Chondrocyte (in vitro differentiated cells): ENCODE results near the gene TMEM266. TPM values are rescaled to one million over a fixed set of nuclear protein-coding genes. Genes with fewer than 3 reads are reported as not detected.

Source experiments
- DNase-seq: peaks from one replicate; pipeline ENCODE4 v3.0.0; 2021; ENCODE audit warnings: mixed read lengths, low spot score
- H3K27ac Mint-ChIP-seq: one replicate; pipeline ENCODE4 v1.8.0; 2021; ENCODE audit warnings: mild to moderate bottlenecking, moderate library complexity, mixed read lengths; ENCODE audit not compliant: unreplicated experiment
- H3K27me3 Mint-ChIP-seq: 2 replicates; pipeline ENCODE4 v1.8.0; 2021; ENCODE audit warnings: low read depth, mixed read lengths
- H3K36me3 Mint-ChIP-seq: 2 replicates; pipeline ENCODE4 v1.8.0; 2021; ENCODE audit warnings: low read depth, mixed read lengths
- H3K4me1 Mint-ChIP-seq: 2 replicates; pipeline ENCODE4 v1.8.0; 2021; ENCODE audit warnings: low read depth, mild to moderate bottlenecking, mixed read lengths
- H3K4me3 Mint-ChIP-seq: one replicate; pipeline ENCODE4 v1.8.0; 2021; ENCODE audit warnings: mild to moderate bottlenecking, moderate library complexity, mixed read lengths; ENCODE audit not compliant: unreplicated experiment
- H3K9me3 Mint-ChIP-seq: 2 replicates; pipeline ENCODE4 v1.8.0; 2021; ENCODE audit warnings: low read depth, mixed read lengths
- total RNA-seq: library from RNA; stranded (reverse); gene quantifications from 3 replicates; pipeline ENCODE4 v1.2.1, GENCODE V29; 2021
- TF ChIP-seq, protein P1 (sequence below): fragments of 200-600 bp; sonication (generic); IDR thresholded peaks from 2 replicates; pipeline ENCODE4 v1.5.0; 2021; ENCODE audit warnings: antibody characterized with exemption, mild to moderate bottlenecking, moderate library complexity

The TMEM266 gene
- total RNA-seq, 1 donor from 2014 or later: 0.20 TPM

DNA sequence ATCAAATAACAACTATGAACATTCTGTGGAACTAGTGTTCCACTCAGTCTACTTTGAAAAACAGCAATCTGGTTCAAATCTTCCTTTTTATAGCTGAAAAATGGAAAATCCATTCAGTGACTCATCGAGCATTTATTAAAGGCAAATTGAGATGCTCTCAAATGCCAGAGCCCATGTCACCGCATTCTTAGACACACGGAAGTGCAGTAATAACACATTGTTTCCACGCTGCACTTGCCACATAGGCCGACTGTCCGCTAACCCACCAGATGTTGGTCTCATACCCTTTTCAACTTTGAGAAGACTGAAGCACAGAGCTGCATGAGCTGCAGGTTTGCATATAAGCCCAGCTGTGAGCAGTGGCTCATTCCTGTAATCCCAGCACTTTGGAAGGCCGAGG lies 95.9 kb downstream of the TMEM266 start:
- Mint-ChIP-seq H3K4me3 (no peak overlapping the region), H3K36me3 (no peaks in the 10 kb centered on the region), H3K27ac (no peak overlapping the region), H3K4me1 (peaks cover 51% of the 10 kb centered on the region), H3K27me3 (no peaks in the 10 kb centered on the region), H3K9me3 (no peaks in the 10 kb centered on the region)
- TF ChIP-seq, protein P1, sequence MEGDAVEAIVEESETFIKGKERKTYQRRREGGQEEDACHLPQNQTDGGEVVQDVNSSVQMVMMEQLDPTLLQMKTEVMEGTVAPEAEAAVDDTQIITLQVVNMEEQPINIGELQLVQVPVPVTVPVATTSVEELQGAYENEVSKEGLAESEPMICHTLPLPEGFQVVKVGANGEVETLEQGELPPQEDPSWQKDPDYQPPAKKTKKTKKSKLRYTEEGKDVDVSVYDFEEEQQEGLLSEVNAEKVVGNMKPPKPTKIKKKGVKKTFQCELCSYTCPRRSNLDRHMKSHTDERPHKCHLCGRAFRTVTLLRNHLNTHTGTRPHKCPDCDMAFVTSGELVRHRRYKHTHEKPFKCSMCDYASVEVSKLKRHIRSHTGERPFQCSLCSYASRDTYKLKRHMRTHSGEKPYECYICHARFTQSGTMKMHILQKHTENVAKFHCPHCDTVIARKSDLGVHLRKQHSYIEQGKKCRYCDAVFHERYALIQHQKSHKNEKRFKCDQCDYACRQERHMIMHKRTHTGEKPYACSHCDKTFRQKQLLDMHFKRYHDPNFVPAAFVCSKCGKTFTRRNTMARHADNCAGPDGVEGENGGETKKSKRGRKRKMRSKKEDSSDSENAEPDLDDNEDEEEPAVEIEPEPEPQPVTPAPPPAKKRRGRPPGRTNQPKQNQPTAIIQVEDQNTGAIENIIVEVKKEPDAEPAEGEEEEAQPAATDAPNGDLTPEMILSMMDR: no peak
- no peak for DNase-seq

DNA sequence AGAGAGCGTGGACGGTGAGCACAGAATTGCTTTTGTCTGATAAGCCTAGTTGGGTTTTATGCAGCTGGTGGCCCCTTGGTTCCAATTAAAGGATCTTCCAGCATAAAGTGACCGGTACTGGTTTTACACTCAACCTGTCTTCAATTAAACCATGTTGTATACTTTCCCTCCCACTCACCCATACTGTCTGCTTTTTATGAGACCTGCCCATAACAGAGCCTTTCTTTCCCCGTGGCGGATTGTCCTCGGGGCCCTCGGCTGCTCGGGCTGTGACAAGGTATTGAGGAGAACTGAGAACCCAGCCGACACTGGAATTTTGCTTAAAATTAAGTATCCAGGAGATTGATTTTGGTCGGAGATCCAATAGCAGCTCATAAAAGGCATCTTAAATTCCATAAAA lies 98.4 kb downstream of the TMEM266 start:
- DNase-seq: no peak
- H3K27me3 Mint-ChIP-seq: no peaks in the 10 kb centered on the region
- H3K9me3 Mint-ChIP-seq: no peaks in the 10 kb centered on the region
- no peak overlapping the region for H3K4me3 Mint-ChIP-seq
- H3K27ac Mint-ChIP-seq: no peak overlapping the region
- H3K4me1 Mint-ChIP-seq: peaks cover 72% of the 10 kb centered on the region
- H3K36me3 Mint-ChIP-seq: no peaks in the 10 kb centered on the region
- TF ChIP-seq, protein P1: no peak

- no peak for DNase-seq
- H3K36me3 Mint-ChIP-seq: no peaks in the 10 kb centered on the region
- H3K27me3 Mint-ChIP-seq: no peaks in the 10 kb centered on the region
- H3K4me1 Mint-ChIP-seq: peaks cover 76% of the 10 kb centered on the region
- H3K4me3 Mint-ChIP-seq: no peak overlapping the region
- H3K9me3 Mint-ChIP-seq: no peaks in the 10 kb centered on the region
- TF ChIP-seq, protein P1: no peak
- no peak overlapping the region for H3K27ac Mint-ChIP-seq
Observed at GRCh38 chr15:76158815-76159214, 99.0 kb downstream of the TMEM266 start.

- Mint-ChIP-seq H3K9me3 (no peaks in the 10 kb centered on the region), H3K4me1 (peaks cover 79% of the 10 kb centered on the region), H3K27me3 (no peaks in the 10 kb centered on the region), H3K36me3 (no peaks in the 10 kb centered on the region), H3K4me3 (no peak overlapping the region), H3K27ac (no peak overlapping the region)
- no peak for DNase-seq
- TF ChIP-seq, protein P1: no peak
Observed at GRCh38 chr15:76159282-76159681, 99.5 kb downstream of the TMEM266 start.

DNA sequence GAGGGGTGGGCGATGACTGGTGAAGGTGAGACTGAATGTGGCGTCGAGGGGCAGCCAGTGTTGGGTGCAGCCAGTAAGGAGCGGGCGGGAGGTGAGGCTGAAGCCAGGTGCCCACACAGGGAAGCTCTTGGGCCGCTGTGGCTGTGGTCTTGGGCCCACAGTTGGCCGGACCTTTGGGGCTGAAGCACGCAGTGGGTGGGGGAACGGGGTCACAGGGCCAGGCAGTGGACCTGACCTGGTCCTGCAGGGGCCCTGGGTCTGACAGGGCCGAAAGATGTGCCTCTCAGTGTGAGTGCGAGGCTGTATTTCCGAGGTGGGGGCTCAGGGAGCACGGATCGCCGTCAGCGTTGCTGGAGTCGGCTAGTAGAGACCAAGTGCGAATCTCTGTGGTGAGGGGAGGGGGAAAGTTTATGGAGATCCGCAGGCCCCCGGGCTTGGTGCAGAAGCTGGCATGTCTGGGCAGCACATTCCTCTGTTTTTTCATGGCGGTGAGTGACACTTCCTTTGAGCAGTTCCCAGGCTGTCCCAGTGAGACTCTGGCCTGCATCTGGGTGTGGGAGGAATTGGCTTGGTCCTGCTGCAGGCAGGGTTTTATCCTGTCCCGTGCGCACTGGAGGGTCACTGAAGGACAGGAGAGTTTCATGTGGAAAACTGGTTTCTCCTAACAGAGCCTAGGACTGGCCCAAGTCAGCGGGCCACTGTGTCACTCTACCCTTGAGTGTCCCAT lies 100.8 kb downstream of the TMEM266 start:
- Mint-ChIP-seq H3K4me1 (peaks cover 70% of the 10 kb centered on the region), H3K9me3 (no peaks in the 10 kb centered on the region), H3K27ac (peak overlapping the region; percentile 81), H3K4me3 (peak overlapping the region; percentile 19), H3K36me3 (no peaks in the 10 kb centered on the region), H3K27me3 (no peaks in the 10 kb centered on the region)
- TF ChIP-seq, protein P1: no peak
- no peak for DNase-seq
